Coronary artery (tissue), 2 donors: ENCODE measurements around the gene ZMYND15.
A peak's percentile ranks its signal among the peaks of the same experiment; 100 is the strongest.

Experiments used
- DNase-seq: peaks from one replicate; pipeline ENCODE4 v3.0.0-alpha.2; 2017; ENCODE audit warnings: low spot score
- H3K27ac ChIP-seq, 2 donors: fragments of 200-600 bp; sonication (generic); one replicate each; pipeline ENCODE4 v1.5.1; 2016 to 2019
- H3K4me3 ChIP-seq: fragments of 200-600 bp; sonication (generic); 2 replicates; pipeline ENCODE4 v1.5.1; 2016; ENCODE audit warnings: mild to moderate bottlenecking, moderate library complexity
- CTCF ChIP-seq: fragments of 200-600 bp; sonication (generic); IDR thresholded peaks from one replicate; pipeline ENCODE4 v1.5.1; 2019; ENCODE audit warnings: antibody characterized with exemption

ZMYND15 gene

GRCh38 chr17:4771519-4772234, 32.0 kb downstream of the ZMYND15 start, which contains the start of gene TM4SF5:
TSS of gene TM4SF5 (plus strand) at chr17:4771886. CDS start at chr17:4771923, 37 bp downstream.
- DNase-seq: no peak
- TF ChIP-seq CTCF: no peak
- H3K4me3 ChIP-seq: no peak within 1 kb of the TSS
- H3K27ac ChIP-seq: no peak within 1 kb of the TSS

GRCh38 chr17:4772235-4772613, 32.6 kb downstream of the ZMYND15 start:
- H3K4me3 ChIP-seq: no peak overlapping the region
- no peak for DNase-seq
- no peak overlapping the region for H3K27ac ChIP-seq
- TF ChIP-seq CTCF: no peak

GRCh38 chr17:4777969-4778760, 38.5 kb downstream of the ZMYND15 start:
- Histone ChIP-seq H3K27ac (no peak overlapping the region), H3K4me3 (no peak overlapping the region)
- no peak for TF ChIP-seq CTCF
- DNase-seq: no peak

- DNase-seq: no peak
- H3K4me3 ChIP-seq: no peak overlapping the region
- no peak overlapping the region for H3K27ac ChIP-seq
- TF ChIP-seq CTCF: no peak
These were observed 40.8 kb downstream of the ZMYND15 start for GRCh38 chr17:4780325-4780955.

GRCh38 chr17:4782652-4783051, 43.0 kb downstream of the ZMYND15 start:
- H3K27ac ChIP-seq: no peak overlapping the region
- no peak overlapping the region for H3K4me3 ChIP-seq
- TF ChIP-seq CTCF: no peak
- DNase-seq: no peak

GRCh38 chr17:4785311-4786105, 45.9 kb downstream of the ZMYND15 start:
- TF ChIP-seq CTCF: no peak
- H3K4me3 ChIP-seq: peak overlapping the region; percentile 66
- DNase-seq: no peak

More at GRCh38 chr17:4785311-4786105, 45.9 kb downstream of the ZMYND15 start:
- no peak overlapping the region for H3K27ac ChIP-seq
